Osteocyte (in vitro differentiated cells): Measurements from ENCODE around the gene CACNA1H. TPM values are rescaled to one million over a fixed set of nuclear protein-coding genes. Genes with fewer than 3 reads are reported as not detected.

Experiments
- DNase-seq: peaks from one replicate; pipeline ENCODE4 v3.0.0; 2021; ENCODE audit warnings: mixed read lengths; ENCODE audit not compliant: unreplicated experiment; ENCODE audit errors: extremely low spot score
- H3K27ac Mint-ChIP-seq: one replicate; pipeline ENCODE4 v1.8.0; 2021; ENCODE audit warnings: mild to moderate bottlenecking, mixed read lengths; ENCODE audit not compliant: unreplicated experiment
- H3K27me3 Mint-ChIP-seq: one replicate; pipeline ENCODE4 v1.8.0; 2021; ENCODE audit warnings: mixed read lengths; ENCODE audit not compliant: unreplicated experiment
- H3K36me3 Mint-ChIP-seq: one replicate; pipeline ENCODE4 v1.8.0; 2021; ENCODE audit warnings: mixed read lengths; ENCODE audit not compliant: unreplicated experiment
- H3K4me1 Mint-ChIP-seq: one replicate; pipeline ENCODE4 v1.8.0; 2021; ENCODE audit warnings: mixed read lengths; ENCODE audit not compliant: unreplicated experiment
- H3K4me3 Mint-ChIP-seq: one replicate; pipeline ENCODE4 v1.8.0; 2021; ENCODE audit warnings: mild to moderate bottlenecking, moderate library complexity, mixed read lengths; ENCODE audit not compliant: unreplicated experiment
- H3K9me3 Mint-ChIP-seq: one replicate; pipeline ENCODE4 v1.8.0; 2021; ENCODE audit warnings: mixed read lengths; ENCODE audit not compliant: unreplicated experiment
- CTCF ChIP-seq: fragments of 200-600 bp; sonication (generic); IDR thresholded peaks from 2 replicates; pipeline ENCODE4 v1.5.0; 2021; ENCODE audit warnings: antibody characterized with exemption, mild to moderate bottlenecking, moderate library complexity
- total RNA-seq: library from RNA; stranded (reverse); gene quantifications from 2 replicates; pipeline ENCODE4 v1.2.1, GENCODE V29; 2021

The CACNA1H gene
- total RNA-seq, 1 donor from 2014 or later: 21.2 TPM

GRCh38 chr16:1145383-1146100 is 7.4 kb upstream of the CACNA1H start:
- Mint-ChIP-seq H3K27ac (no peak overlapping the region), H3K36me3 (no peaks in the 10 kb centered on the region), H3K27me3 (peaks cover 6% of the 10 kb centered on the region), H3K4me1 (peaks cover 1% of the 10 kb centered on the region), H3K9me3 (no peaks in the 10 kb centered on the region), H3K4me3 (no peak overlapping the region)
- TF ChIP-seq CTCF: no peak
- DNase-seq: no peak

GRCh38 chr16:1146409-1146808 is 6.5 kb upstream of the CACNA1H start:
- Mint-ChIP-seq H3K9me3 (no peaks in the 10 kb centered on the region), H3K4me1 (peaks cover 4% of the 10 kb centered on the region), H3K36me3 (no peaks in the 10 kb centered on the region), H3K27ac (no peak overlapping the region), H3K27me3 (peaks cover 5% of the 10 kb centered on the region), H3K4me3 (no peak overlapping the region)
- DNase-seq: no peak
- TF ChIP-seq CTCF: no peak

- no peak overlapping the region for H3K4me3 Mint-ChIP-seq
- no peaks in the 10 kb centered on the region for H3K9me3 Mint-ChIP-seq
Measured at GRCh38 chr16:1147027-1147426, 5.9 kb upstream of the CACNA1H start.

DNA sequence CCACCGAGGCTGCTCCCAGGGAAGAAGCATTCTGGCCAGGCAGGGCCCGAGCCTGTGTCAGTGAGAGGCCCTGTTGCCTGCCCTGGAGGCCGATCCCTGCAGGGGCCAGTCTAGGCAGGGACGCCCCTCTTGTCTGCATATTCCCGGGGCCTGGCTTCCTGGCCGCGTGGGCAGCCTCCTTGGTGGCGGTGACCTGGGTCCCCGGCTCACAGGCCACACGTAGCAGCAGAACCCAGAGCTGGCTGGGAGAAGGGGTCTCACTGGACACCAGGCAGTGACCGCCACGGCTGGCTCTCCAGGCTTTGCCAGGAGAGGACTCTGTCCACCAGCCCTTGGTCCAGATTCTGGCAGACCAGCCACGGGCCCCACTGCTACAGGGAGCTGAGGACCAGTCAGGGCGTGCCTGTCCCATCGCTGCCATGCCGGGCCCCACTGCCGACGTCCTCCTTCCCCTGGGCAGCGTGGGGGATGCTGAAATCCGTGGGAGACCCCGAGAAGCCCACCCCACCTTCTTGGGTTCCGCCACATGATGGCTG is 3.7 kb upstream of the CACNA1H start:
- DNase-seq: no peak
- Mint-ChIP-seq H3K4me1 (peaks cover 4% of the 10 kb centered on the region), H3K27ac (no peak overlapping the region), H3K9me3 (no peaks in the 10 kb centered on the region), H3K27me3 (peaks cover 2% of the 10 kb centered on the region), H3K36me3 (no peaks in the 10 kb centered on the region), H3K4me3 (no peak overlapping the region)
- no peak for TF ChIP-seq CTCF

More at GRCh38 chr16:1147027-1147426, 5.9 kb upstream of the CACNA1H start:
- H3K27ac Mint-ChIP-seq: no peak overlapping the region
- peaks cover 4% of the 10 kb centered on the region for H3K4me1 Mint-ChIP-seq
- TF ChIP-seq CTCF: no peak
- H3K27me3 Mint-ChIP-seq: peaks cover 5% of the 10 kb centered on the region
- no peaks in the 10 kb centered on the region for H3K36me3 Mint-ChIP-seq
- DNase-seq: no peak

GRCh38 chr16:1150511-1150982 is 2.4 kb upstream of the CACNA1H start:
- Mint-ChIP-seq H3K9me3 (no peaks in the 10 kb centered on the region), H3K27me3 (peaks cover 2% of the 10 kb centered on the region), H3K36me3 (no peaks in the 10 kb centered on the region), H3K4me1 (peaks cover 11% of the 10 kb centered on the region), H3K27ac (no peak overlapping the region), H3K4me3 (no peak overlapping the region)
- TF ChIP-seq CTCF: no peak
- no peak for DNase-seq
